22Rv1 (cell line): ENCODE results near the gene KCNQ1.

Source experiments
- CTCF ChIP-seq: fragments of 450-650 bp; IDR thresholded peaks from 2 replicates; pipeline ENCODE4 v1.5.1; 2017; ENCODE audit warnings: mild to moderate bottlenecking
- ZFX ChIP-seq: fragments of 450-650 bp; IDR thresholded peaks from 2 replicates; pipeline ENCODE4 v1.6.1; 2017; ENCODE audit warnings: antibody characterized with exemption, borderline replicate concordance

GRCh38 chr11:2889362-2890273 is 444.8 kb downstream of the KCNQ1 start:
- TF ChIP-seq CTCF (no peak), ZFX (no peak)
